Left renal pelvis (tissue), 4 donors: Measurements from ENCODE around the gene MCHR2. TPM values are rescaled to one million over a fixed set of nuclear protein-coding genes. Genes with fewer than 3 reads are reported as not detected.
"Not testable (repeated sequence)": the region's sequence is repeated elsewhere in the genome, so short reads cannot be mapped to it uniquely, and the experiment has no call there.

Experiments
- DNase-seq, 4 donors: peaks; one replicate each; pipeline ENCODE4 v3.0.0-alpha.2; 2013; ENCODE audit warnings: low read depth in 4 of 4, low spot score in 3 of 4
- polyA plus RNA-seq, 4 donors: library from polyadenylated mRNA; unstranded; fragments of 120-200 nt; gene quantifications; one replicate each; pipeline ENCODE4 v1.2.1, GENCODE V29; 2013; ENCODE audit not compliant: insufficient read length in 4 of 4

Gene MCHR2, protein sequence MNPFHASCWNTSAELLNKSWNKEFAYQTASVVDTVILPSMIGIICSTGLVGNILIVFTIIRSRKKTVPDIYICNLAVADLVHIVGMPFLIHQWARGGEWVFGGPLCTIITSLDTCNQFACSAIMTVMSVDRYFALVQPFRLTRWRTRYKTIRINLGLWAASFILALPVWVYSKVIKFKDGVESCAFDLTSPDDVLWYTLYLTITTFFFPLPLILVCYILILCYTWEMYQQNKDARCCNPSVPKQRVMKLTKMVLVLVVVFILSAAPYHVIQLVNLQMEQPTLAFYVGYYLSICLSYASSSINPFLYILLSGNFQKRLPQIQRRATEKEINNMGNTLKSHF
- not detected for polyA plus RNA-seq

DNA sequence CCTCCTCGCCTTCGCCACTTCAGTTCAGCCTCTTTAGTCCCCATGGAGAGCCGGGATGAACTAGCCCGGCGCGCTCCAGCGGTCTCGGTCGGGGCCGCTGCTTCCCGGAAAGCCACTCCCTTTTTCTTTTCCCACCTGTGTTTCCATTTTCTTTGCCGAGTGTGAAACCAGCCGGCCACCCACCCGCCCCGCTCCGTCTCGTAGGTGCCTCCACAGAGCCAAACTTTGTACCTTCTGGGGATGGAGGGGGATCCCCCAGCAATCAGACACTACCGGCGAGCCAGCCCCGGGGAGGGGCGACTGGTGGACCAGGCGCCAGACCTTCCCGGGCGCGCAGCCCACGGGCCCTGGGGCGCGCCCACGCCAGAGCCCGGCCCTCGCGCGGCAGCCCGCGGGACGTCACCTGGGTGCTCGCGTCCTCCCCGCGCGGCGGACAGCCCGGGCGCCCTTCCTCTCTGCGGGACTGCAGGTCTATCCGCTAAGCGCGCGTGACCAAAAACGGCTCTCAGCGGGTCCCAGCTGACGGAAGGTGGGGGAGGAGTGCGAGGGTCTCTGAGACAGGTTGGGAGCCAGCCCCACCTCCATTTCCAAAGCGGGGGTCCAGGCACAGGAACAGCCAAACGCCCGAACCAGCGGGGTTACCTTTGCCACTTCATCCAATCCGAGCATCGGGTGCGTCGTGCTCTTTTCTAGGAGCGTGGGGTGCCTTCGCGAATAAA lies at the start of gene MCHR2:
Gene MCHR2 (minus strand): TSS at position 691 of the 719 bp plus-strand sequence. CDS start 38,076 bp downstream, outside the sequence.
- DNase-seq, result no peak

DNA sequence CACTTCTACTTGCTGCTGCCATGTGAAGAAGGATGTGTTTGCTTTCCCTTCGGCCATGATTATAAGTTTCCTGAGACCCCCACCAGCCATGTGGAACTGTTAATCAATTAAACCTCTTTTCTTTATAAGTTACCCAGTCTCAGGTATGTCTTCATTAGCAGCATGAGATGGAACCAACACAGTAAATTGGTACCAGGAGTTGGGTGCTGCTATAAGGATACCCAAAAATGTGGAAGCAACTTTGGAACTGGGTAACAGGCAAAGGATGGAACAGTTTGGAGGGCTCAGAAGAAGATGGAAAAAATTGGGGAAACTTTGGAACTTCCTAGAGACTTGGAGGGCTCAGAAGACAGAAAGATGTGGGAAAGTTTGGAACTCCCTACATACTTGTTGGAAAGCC lies 44.5 kb upstream of the MCHR2 start:
- DNase-seq, result not testable (repeated sequence)

- DNase-seq, result no peak
These were observed 42.0 kb upstream of the MCHR2 start for GRCh38 chr6:100035873-100036653.

GRCh38 chr6:100023798-100024197 lies 29.8 kb upstream of the MCHR2 start:
- no peak for DNase-seq

GRCh38 chr6:100022847-100023246 lies 28.8 kb upstream of the MCHR2 start:
- no peak for DNase-seq

DNA sequence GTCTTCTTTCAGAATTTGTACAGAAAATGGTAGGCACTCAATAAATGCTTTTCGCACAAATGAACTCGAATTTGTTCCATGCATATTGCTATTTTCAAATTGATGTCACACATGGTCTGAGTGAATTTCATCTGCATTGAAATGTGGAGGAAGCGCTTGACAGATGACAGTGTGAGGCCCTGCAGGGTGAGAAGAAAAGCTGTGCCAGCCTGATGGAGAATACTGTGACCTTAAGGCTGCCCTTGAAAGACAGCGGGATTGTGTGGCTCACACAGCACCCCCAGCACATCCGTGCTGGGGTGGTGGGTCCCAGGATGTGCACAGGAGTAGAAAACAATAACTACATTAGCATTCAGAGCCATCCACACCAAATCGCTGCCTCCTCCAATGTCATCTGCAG lies 14.8 kb upstream of the MCHR2 start:
- no peak for DNase-seq

- no peak for DNase-seq
These were observed 7.9 kb upstream of the MCHR2 start for GRCh38 chr6:100001915-100002388.

DNA sequence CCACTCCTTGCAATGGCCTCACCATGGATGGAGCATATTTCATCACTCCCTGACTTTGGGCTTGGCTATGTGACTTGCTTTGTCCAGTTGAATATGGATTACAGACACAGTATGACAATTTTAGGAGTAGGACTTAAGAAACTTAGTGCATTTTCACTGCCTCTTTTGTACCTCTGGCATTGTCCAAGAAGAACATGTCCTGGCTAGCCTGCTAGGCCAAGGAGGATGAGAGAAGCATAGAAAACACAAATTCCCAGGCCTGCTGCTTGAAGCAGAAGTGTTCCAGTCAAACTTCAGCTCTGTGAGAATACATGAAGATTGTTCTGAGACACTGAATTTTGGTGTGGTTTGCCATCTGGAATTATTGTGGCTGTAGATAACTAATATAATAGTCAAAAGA lies 3.1 kb upstream of the MCHR2 start:
- no peak for DNase-seq

DNA sequence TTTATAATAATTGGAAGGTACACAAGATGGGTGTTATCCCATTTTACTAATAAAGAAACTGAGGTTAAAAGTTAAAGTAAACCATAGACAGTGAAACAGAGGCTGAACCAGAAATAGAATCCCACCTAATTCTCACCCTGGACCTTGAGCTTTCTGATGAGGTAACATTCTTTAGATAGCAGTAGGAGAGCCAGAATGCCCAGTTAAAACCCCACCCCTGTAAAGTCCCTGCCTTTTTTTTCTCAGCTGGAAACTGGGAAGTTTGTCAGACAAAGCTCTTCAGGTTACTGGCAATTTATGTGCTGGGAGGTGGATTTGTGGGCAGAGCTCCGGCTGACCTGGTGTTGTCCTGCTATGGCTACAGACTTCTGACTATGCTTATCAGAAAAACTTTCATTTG lies 1.9 kb upstream of the MCHR2 start:
- DNase-seq, result no peak

DNA sequence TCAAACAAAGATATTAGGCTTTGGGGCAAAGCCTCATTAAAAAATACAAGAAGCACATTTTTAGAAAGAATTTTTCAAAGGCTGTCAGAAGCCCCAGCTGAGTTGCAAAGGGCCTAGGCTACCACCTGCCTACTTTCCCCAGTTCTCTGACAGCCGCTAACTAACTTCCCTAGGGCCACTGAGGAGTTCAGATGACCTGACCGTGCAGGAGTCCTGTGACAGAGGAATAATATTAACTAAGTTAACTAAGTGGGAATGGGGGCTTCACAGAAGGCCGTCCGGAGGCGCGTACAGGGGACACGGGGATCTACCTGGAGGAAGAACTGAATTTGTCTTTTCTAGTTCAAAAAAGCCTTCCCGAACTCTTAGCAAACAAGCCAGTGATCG lies 884 bp downstream of the MCHR2 start:
- no peak for DNase-seq

DNA sequence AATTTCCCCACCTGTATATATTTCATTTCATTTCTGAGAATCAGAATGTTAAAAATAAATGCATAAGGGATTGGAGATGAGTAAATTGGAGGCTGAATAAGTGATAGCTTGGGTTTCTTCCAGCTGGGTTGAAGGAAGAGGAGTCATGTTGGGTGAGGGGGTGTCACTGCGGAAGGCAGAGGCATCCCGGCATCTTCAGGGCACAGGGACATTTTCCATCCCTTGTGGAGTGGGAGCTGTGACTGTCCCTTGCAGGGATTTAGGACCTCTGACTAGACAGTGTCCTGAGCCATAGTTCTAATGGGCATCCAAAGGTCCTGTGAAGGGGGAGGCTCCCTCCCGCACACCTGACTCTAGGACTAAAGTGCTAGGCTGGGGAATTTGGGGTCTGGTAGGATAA lies 2.1 kb downstream of the MCHR2 start:
- DNase-seq, result no peak

DNA sequence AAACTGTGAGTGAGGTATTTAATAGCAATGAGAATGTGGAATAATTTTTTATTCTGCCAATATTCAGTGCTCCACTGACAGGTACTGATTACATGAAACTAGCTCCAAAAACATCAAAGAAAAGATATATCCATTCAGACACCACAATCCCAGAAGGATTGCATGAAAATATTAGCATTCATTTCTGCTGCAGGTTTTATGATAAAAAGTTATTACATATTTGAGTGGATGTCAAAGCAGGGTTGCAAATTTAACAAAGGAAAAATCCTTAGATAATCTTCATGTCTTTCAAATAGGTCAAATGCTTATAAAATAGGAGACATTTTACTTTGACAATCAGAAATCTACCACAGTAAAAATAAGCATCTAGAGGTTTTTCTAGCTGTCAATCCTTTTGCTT lies 13.3 kb downstream of the MCHR2 start:
- no peak for DNase-seq

- DNase-seq, result no peak
These were observed 14.1 kb downstream of the MCHR2 start for GRCh38 chr6:99979953-99980352.

DNA sequence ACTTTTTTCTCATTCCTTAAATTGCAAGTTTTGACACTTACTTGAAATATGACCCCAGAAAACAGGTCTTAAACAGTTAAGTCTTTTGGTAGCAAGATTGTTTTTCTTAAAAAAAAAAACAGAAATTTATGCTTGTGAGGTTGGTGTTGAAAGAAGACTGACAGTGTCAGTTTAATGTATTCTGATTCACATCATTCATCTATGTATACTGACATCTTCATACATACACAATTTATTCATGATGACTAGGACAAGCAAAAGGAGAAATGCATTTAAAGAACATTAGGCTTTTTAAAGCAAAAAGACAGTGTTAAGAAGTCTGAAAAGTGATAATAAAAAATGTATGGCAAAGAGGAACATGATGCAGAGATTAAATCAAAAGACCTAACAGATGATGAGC lies 27.0 kb downstream of the MCHR2 start:
- DNase-seq, result no peak

GRCh38 chr6:99960027-99960426 lies 34.0 kb downstream of the MCHR2 start:
- DNase-seq, result no peak

DNA sequence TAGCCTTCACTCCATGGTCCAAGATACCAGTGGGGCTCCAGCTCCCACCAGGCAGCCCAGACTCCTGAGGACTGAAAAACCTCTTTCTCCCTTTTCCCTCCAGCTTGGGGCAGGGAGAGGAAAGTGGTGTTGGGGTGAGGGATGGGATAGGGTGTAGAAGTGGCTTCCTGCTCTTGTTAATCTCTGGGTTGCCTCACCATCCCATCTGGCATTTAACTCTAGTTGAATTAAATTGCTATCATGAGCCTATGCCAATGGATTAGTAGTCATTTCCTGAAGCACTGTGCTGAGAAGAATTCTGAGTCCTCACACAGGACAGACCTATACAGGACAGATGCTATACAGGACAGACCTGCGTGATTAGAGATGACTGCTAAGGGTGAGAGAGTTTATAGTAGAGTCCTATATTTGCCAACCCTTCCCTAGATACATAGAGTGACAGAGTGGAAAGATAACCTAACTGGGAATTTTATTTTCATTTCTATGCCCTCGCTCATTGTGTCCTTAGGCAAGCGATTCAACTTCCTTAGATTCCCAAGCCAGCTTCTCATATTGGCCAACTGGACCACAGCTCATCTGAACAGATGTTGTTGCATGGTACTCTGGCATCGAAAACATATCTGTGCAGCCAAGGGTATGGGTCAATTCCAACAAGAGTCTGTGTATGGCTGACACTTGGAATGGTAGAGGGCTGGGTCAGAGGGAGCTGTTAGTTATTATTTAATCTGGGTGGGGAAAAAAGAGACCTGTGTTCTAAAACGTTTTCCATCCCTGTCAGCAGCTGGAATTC lies 42.8 kb downstream of the MCHR2 start:
- DNase-seq, result no peak

GRCh38 chr6:99946005-99946404 lies 48.0 kb downstream of the MCHR2 start:
- DNase-seq, result no peak

GRCh38 chr6:99943846-99944245 lies 50.2 kb downstream of the MCHR2 start:
- DNase-seq, result no peak

DNA sequence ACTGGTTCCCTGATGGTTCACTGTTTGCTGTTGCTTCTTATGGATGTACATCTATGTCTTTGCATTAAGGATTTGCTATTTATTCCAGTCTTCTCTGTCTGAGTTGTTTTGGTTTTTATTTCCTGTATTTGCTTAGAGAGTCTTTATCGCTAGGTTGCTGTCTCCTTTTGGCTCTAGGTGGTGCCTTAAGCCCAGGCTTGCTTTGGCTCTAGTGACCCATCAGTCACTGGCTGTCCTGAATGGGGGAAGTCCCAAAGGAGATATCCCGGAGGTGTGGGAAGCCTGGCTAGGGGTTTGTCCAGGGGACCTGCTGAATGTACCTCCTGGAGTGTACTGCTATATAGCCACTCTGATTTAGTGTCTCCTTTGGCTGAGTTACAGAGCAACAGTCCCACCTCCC lies 53.4 kb downstream of the MCHR2 start:
- DNase-seq, result no peak

GRCh38 chr6:99933129-99933528 lies 60.9 kb downstream of the MCHR2 start:
- no peak for DNase-seq

DNA sequence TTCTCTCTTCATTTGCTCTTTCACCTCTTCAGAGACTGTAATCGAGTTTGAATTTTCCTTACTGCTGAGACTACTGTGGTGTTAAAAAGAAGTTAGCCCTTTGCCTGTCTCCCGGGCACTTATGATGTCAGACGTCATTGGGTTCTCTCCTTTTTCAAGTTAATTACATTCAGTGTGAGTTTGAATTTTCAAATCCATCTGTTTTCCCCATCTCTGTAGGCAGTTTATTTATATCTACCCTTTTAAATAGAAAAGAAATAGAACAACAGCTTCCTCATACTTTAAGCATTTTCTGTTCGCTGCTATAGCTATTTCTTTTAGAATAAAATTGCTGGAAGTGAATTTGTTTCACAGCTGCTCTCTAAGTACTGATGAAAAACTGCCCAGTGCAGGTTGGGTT lies 81.4 kb downstream of the MCHR2 start:
- no peak for DNase-seq
